WI38 (cell line): Measurements from ENCODE around the gene MEN1.
A peak's percentile ranks its signal among the peaks of the same experiment; 100 is the strongest.

ENCODE experiments used
- H3K4me3 ChIP-seq: 2 replicates; pipeline ENCODE4 v1.5.1; 2011; ENCODE audit warnings: low read depth, mild to moderate bottlenecking, control low read depth, low read length
- TF ChIP-seq, protein P1 (sequence below): IDR thresholded peaks from 2 replicates; pipeline ENCODE4 v1.5.1; 2012; ENCODE audit warnings: low read depth, mild to moderate bottlenecking, control low read depth, low read length

MEN1 gene

DNA sequence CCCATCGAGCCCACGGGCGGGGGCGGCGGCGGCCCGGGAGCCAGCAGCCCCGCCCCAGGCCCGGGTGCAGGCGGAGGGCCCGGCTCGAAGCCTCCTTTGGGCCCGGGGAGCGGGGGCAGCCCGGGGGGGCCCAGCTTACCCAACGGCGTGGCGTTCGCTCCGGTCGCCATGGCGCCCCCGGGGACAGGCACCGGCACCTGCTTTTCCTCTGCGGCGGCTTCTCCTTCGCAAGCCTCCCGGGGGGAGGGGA, 32.2 kb downstream of the MEN1 start:
- TF ChIP-seq, protein P1, sequence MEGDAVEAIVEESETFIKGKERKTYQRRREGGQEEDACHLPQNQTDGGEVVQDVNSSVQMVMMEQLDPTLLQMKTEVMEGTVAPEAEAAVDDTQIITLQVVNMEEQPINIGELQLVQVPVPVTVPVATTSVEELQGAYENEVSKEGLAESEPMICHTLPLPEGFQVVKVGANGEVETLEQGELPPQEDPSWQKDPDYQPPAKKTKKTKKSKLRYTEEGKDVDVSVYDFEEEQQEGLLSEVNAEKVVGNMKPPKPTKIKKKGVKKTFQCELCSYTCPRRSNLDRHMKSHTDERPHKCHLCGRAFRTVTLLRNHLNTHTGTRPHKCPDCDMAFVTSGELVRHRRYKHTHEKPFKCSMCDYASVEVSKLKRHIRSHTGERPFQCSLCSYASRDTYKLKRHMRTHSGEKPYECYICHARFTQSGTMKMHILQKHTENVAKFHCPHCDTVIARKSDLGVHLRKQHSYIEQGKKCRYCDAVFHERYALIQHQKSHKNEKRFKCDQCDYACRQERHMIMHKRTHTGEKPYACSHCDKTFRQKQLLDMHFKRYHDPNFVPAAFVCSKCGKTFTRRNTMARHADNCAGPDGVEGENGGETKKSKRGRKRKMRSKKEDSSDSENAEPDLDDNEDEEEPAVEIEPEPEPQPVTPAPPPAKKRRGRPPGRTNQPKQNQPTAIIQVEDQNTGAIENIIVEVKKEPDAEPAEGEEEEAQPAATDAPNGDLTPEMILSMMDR, result no peak
- H3K4me3 ChIP-seq, result peak overlapping the region; percentile 64

GRCh38 chr11:64777449-64778222, 32.7 kb downstream of the MEN1 start:
- H3K4me3 ChIP-seq, result peak overlapping the region; percentile 64
- TF ChIP-seq, protein P1, result no peak

DNA sequence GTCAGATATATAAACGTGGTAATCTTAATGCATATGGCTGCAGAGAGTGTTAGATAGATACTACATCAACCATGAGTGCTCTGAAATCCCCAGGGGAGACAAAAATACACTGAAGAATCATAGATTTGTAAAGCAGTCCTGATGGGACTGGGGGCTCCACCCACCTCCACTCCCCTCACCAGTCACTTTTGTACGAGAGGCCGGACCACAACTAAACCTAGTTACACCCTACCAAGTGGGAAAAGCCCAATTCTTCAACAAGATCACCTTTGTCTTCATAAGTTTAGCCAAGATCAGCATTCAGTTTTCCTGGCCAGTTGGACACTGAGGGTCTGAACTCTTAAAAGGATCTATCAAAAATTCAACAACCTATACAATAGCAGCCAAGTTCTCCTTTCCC, 33.5 kb downstream of the MEN1 start:
- peak overlapping the region; percentile 64 for H3K4me3 ChIP-seq
- TF ChIP-seq, protein P1, result no peak

GRCh38 chr11:64776425-64776824, 33.9 kb downstream of the MEN1 start:
- H3K4me3 ChIP-seq, result peak overlapping the region; percentile 64

DNA sequence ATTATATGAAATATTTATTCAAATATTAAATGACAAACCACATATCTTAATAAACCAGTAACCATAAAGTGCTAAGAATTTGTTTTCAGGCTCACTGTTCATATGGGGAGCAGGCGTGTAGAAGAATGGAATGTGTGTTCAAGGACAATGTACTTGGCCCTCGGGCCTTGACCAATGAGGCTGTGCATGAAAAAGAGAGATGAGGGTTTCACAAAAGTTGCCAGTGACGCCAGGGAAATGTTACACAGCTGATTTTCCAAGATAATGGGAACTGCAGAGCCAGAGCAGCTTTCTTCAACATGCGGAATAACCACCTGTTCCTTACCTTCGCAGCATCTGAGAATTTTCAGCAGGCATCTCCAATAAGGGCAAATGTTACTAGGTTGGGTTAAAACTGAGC, 36.2 kb downstream of the MEN1 start:
- no peak overlapping the region for H3K4me3 ChIP-seq
- TF ChIP-seq, protein P1, result no peak

More at GRCh38 chr11:64776425-64776824, 33.9 kb downstream of the MEN1 start:
- TF ChIP-seq, protein P1, result no peak

- TF ChIP-seq, protein P1, result no peak
- no peak overlapping the region for H3K4me3 ChIP-seq
Measured at GRCh38 chr11:64772303-64773018, 37.9 kb downstream of the MEN1 start.

- TF ChIP-seq, protein P1, result no peak
- no peak overlapping the region for H3K4me3 ChIP-seq
Measured at GRCh38 chr11:64771861-64772260, 38.5 kb downstream of the MEN1 start.
